Measurements from ENCODE around the gene OR2A7. TPM values are rescaled to one million over a fixed set of nuclear protein-coding genes. Genes with fewer than 3 reads are reported as not detected.
"Not testable (repeated sequence)": the region's sequence is repeated elsewhere in the genome, so short reads cannot be mapped to it uniquely, and the experiment has no call there.

The OR2A7 gene
- total and polyA plus RNA-seq, 2 of the 8 experiments (the other 6 are each of a cell fraction or from before 2014, with no cell fraction given), result 1.9 to 3.3 TPM

DNA sequence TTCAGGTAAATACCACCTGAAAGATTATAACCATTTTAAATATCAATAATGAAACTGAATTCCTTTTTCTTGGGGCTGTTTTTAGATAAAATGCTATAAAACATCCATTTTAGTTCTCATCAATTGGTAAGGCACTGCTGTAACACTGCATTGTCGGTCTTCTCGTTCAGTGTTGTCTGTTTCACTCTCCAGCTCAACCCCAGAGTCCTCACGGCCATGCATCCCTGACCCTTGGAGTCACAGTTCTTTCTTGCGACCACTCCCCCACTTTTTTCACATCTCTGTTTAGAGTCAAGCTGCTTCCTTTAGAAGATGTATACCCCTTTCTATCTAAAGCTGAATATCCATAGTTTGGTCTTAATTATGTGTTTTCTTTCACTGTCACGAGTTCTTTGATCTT is 17.6 kb downstream of the OR2A7 start:
- H3K56ac ChIP-seq (replicated peaks; ENCODE audit: insufficient read length, low read depth, low read length); H2AK5ac ChIP-seq (ENCODE audit: low read depth, low read length); H3K4me2 ChIP-seq (ENCODE audit: insufficient read depth in 1 of 2, low read depth in 2 of 2, low read length in 2 of 2); H3K9me3 ChIP-seq (ENCODE audit: insufficient read depth in 2 of 2, low read depth in 1 of 2, low read length in 1 of 2); H3K4me3 ChIP-seq (ENCODE audit: extremely low read depth in 1 of 4, insufficient read depth in 2 of 4, low read depth in 3 of 4, low read length in 4 of 4); FAIRE-seq; H2BK120ac ChIP-seq (replicated peaks; ENCODE audit: low read depth, low read length); DNase-seq (ENCODE audit: low read depth in 1 of 2, low spot score in 2 of 2); H3K23ac ChIP-seq (ENCODE audit: insufficient read length); H2BK5ac ChIP-seq (ENCODE audit: low read depth, low read length); H3K27me3 ChIP-seq (replicated peaks in 1 of 4; ENCODE audit: control insufficient read depth in 3 of 4, extremely low read depth in 1 of 4, insufficient read depth in 3 of 4, low read length in 3 of 4); H4K5ac ChIP-seq (ENCODE audit: insufficient read length, low read depth, low read length); CTCF ChIA-PET (ENCODE audit: partially characterized antibody); H2BK12ac ChIP-seq (ENCODE audit: low read depth, low read length); H3K36me3 ChIP-seq (ENCODE audit: control insufficient read depth in 2 of 4, insufficient read depth in 4 of 4, low read length in 3 of 4); H3K14ac ChIP-seq (ENCODE audit: insufficient read length); POLR2A ChIA-PET (ENCODE audit: partially characterized antibody); H4K8ac ChIP-seq (ENCODE audit: extremely low read depth, insufficient read depth, low read length); H2AFZ ChIP-seq (ENCODE audit: low read length); H3K27ac ChIP-seq (ENCODE audit: low read depth, low read length); H3K4me1 ChIP-seq (replicated peaks in 1 of 4; ENCODE audit: control insufficient read depth in 3 of 4, insufficient read depth in 4 of 4, low read length in 3 of 4); H3K4ac ChIP-seq (replicated peaks; ENCODE audit: insufficient read length, low read depth, low read length); H3K79me2 ChIP-seq (ENCODE audit: control insufficient read depth in 1 of 2, insufficient read depth in 2 of 2, low read length in 2 of 2); H2BK15ac ChIP-seq (ENCODE audit: low read length); H3K18ac ChIP-seq (ENCODE audit: extremely low read depth, low read length); H4K91ac ChIP-seq (replicated peaks; ENCODE audit: insufficient read length, low read length); H3K9ac ChIP-seq (replicated peaks in 1 of 4; ENCODE audit: extremely low read depth in 1 of 4, low read depth in 3 of 4, low read length in 3 of 4); H4K20me1 ChIP-seq (replicated peaks in 1 of 2; ENCODE audit: control insufficient read depth in 1 of 2, insufficient read depth in 2 of 2, low read length in 2 of 2); H3K23me2 ChIP-seq (ENCODE audit: low read depth, low read length); H3K79me1 ChIP-seq (ENCODE audit: low read depth, low read length); H2BK20ac ChIP-seq (ENCODE audit: low read length): not testable (repeated sequence)
- WGBS, 2 experiments (ENCODE audit: extremely low coverage in 1 of 2, insufficient coverage in 1 of 2, insufficient read length in 1 of 2, insufficient replicate concordance in 2 of 2, low coverage in 1 of 2, low lambda C conversion rate in 2 of 2, missing lambda C conversion rate in 1 of 2), result no CpG with 5 or more reads among the region's 5 CpGs

DNA sequence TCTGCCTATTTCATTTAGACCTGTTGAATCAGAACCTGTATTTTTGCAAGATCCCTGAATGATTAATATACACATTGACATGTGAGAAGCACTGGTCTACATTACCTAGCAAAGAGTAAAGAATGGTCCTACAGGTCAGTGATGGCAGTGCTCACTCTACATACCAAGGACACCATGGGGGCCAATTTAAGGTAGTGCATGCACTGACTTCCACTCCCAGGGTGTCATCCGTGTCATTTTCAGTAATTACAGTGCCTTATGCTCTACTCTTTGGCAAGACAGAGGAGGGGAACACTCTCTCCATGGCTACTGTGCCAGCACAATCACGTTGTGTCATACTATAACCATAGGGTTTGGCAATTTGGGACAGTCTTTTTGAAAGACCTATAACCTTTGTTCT is 19.2 kb downstream of the OR2A7 start:
- H3K79me2 ChIP-seq (ENCODE audit: control insufficient read depth in 1 of 2, insufficient read depth in 2 of 2, low read length in 2 of 2); H2BK15ac ChIP-seq (ENCODE audit: low read length); H3K36me3 ChIP-seq (ENCODE audit: control insufficient read depth in 2 of 4, insufficient read depth in 4 of 4, low read length in 3 of 4); H2AFZ ChIP-seq (ENCODE audit: low read length); H2AK5ac ChIP-seq (ENCODE audit: low read depth, low read length); DNase-seq (ENCODE audit: low read depth in 1 of 2, low spot score in 2 of 2); H3K4me1 ChIP-seq (replicated peaks in 1 of 4; ENCODE audit: control insufficient read depth in 3 of 4, insufficient read depth in 4 of 4, low read length in 3 of 4); H3K4ac ChIP-seq (replicated peaks; ENCODE audit: insufficient read length, low read depth, low read length); H3K79me1 ChIP-seq (ENCODE audit: low read depth, low read length); FAIRE-seq; H2BK12ac ChIP-seq (ENCODE audit: low read depth, low read length); H4K20me1 ChIP-seq (replicated peaks in 1 of 2; ENCODE audit: control insufficient read depth in 1 of 2, insufficient read depth in 2 of 2, low read length in 2 of 2); H2BK120ac ChIP-seq (replicated peaks; ENCODE audit: low read depth, low read length); H3K18ac ChIP-seq (ENCODE audit: extremely low read depth, low read length); H3K23me2 ChIP-seq (ENCODE audit: low read depth, low read length); H3K23ac ChIP-seq (ENCODE audit: insufficient read length); H2BK5ac ChIP-seq (ENCODE audit: low read depth, low read length); H4K5ac ChIP-seq (ENCODE audit: insufficient read length, low read depth, low read length); H3K4me3 ChIP-seq (ENCODE audit: extremely low read depth in 1 of 4, insufficient read depth in 2 of 4, low read depth in 3 of 4, low read length in 4 of 4); H3K9me3 ChIP-seq (ENCODE audit: insufficient read depth in 2 of 2, low read depth in 1 of 2, low read length in 1 of 2); H3K27me3 ChIP-seq (replicated peaks in 1 of 4; ENCODE audit: control insufficient read depth in 3 of 4, extremely low read depth in 1 of 4, insufficient read depth in 3 of 4, low read length in 3 of 4); H3K4me2 ChIP-seq (ENCODE audit: insufficient read depth in 1 of 2, low read depth in 2 of 2, low read length in 2 of 2); CTCF ChIA-PET (ENCODE audit: partially characterized antibody); H3K56ac ChIP-seq (replicated peaks; ENCODE audit: insufficient read length, low read depth, low read length); H2BK20ac ChIP-seq (ENCODE audit: low read length); H4K8ac ChIP-seq (ENCODE audit: extremely low read depth, insufficient read depth, low read length); H4K91ac ChIP-seq (replicated peaks; ENCODE audit: insufficient read length, low read length); H3K14ac ChIP-seq (ENCODE audit: insufficient read length); H3K27ac ChIP-seq (ENCODE audit: low read depth, low read length); POLR2A ChIA-PET (ENCODE audit: partially characterized antibody); H3K9ac ChIP-seq (replicated peaks in 1 of 4; ENCODE audit: extremely low read depth in 1 of 4, low read depth in 3 of 4, low read length in 3 of 4): not testable (repeated sequence)
- WGBS, 2 experiments (ENCODE audit: extremely low coverage in 1 of 2, insufficient coverage in 1 of 2, insufficient read length in 1 of 2, insufficient replicate concordance in 2 of 2, low coverage in 1 of 2, low lambda C conversion rate in 2 of 2, missing lambda C conversion rate in 1 of 2), result no CpG with 5 or more reads among the region's 2 CpGs

All from H1 (cell line).